LNCaP clone FGC (cell line): ENCODE data around the gene MATCAP1.
A peak's percentile ranks its signal among the peaks of the same experiment; 100 is the strongest.

Experiments used
- DNase-seq: peaks from one replicate; pipeline ENCODE4 v3.0.0-alpha.2; 2011; ENCODE audit warnings: low read depth
- H3K4me3 ChIP-seq: 2 replicates; pipeline ENCODE4 v1.5.1; 2011; ENCODE audit warnings: mild to moderate bottlenecking, low read depth, low read length, control low read depth
- TF ChIP-seq, protein P1 (sequence below): IDR thresholded peaks from 2 replicates; pipeline ENCODE4 v1.5.1; 2012; ENCODE audit warnings: mild to moderate bottlenecking; ENCODE audit not compliant: control insufficient read depth, insufficient read depth; ENCODE audit errors: extremely low read depth

Gene MATCAP1

DNA sequence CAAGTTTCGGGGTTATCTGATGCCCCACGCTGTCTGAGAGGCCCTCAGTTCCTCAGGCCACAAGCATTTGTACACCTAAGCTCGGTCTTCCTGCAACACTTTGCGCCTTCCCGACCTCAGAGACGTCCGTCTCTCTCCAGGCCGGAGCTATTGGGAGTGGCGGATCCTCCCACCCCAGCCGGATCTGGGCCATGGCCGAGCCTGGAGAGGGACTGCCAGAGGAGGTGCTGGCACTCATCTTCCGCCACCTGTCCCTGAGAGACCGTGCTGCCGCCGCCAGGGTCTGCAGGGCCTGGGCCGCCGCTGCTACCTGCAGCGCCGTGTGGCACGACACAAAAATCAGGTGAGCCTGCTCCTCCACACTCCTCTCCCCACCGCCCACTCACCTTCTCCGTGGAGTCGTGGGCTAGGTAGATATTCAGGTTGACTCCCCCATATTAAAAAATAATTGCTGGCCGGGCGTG lies 22.1 kb downstream of the MATCAP1 start:
- TF ChIP-seq, protein P1, sequence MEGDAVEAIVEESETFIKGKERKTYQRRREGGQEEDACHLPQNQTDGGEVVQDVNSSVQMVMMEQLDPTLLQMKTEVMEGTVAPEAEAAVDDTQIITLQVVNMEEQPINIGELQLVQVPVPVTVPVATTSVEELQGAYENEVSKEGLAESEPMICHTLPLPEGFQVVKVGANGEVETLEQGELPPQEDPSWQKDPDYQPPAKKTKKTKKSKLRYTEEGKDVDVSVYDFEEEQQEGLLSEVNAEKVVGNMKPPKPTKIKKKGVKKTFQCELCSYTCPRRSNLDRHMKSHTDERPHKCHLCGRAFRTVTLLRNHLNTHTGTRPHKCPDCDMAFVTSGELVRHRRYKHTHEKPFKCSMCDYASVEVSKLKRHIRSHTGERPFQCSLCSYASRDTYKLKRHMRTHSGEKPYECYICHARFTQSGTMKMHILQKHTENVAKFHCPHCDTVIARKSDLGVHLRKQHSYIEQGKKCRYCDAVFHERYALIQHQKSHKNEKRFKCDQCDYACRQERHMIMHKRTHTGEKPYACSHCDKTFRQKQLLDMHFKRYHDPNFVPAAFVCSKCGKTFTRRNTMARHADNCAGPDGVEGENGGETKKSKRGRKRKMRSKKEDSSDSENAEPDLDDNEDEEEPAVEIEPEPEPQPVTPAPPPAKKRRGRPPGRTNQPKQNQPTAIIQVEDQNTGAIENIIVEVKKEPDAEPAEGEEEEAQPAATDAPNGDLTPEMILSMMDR = no peak; the same call in 1 of the 2 replicates
- peak; percentile 69 for DNase-seq
- H3K4me3 ChIP-seq = peak overlapping the region; percentile 92

DNA sequence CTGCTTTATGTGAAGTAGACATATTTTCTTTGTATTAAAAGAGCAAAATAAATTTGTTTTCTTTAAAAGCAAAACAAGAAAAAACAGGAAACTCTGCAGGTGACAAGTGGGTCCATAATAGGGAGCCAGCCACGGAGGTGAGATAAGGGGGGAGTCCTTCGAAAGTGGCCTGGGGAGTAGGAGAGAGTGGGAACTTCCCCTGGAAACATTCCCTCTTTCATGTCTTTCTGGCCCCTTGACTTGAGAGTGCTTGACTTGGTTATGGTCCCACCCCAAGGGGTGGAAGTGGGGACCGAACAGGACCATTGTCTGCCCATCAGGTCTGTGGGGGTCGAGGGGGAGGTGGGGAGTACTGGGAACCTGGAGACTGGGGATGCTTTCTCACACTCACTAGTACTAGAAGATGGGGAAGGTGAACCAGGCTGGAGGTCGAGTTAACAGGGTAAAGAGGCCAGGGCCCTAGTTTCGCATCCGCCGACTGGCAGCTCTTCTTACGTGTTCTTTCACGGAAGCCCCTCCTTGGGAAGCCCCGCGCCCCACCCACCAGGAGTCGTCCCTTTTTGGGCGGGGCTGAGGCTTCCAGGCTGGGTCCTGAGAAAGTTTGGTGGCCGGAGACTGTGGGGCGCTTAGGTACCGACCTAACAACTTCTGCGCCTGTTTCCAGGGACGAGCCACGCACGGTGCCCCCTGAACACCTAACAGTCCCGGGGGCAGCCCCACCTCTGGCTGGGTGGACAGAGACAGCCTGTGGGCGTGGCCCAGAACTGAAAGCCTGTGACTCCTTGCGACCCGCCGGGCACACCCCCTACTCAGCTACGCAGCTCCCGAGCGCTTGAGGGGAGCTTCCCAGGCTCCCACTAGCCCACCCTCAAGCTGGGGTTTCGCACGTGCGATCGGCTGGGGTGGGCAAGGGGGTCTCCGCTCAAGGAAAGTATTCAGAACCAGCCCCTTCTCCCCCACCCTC lies 24.8 kb downstream of the MATCAP1 start:
- no peak for DNase-seq
- TF ChIP-seq, protein P1 = no peak

DNA sequence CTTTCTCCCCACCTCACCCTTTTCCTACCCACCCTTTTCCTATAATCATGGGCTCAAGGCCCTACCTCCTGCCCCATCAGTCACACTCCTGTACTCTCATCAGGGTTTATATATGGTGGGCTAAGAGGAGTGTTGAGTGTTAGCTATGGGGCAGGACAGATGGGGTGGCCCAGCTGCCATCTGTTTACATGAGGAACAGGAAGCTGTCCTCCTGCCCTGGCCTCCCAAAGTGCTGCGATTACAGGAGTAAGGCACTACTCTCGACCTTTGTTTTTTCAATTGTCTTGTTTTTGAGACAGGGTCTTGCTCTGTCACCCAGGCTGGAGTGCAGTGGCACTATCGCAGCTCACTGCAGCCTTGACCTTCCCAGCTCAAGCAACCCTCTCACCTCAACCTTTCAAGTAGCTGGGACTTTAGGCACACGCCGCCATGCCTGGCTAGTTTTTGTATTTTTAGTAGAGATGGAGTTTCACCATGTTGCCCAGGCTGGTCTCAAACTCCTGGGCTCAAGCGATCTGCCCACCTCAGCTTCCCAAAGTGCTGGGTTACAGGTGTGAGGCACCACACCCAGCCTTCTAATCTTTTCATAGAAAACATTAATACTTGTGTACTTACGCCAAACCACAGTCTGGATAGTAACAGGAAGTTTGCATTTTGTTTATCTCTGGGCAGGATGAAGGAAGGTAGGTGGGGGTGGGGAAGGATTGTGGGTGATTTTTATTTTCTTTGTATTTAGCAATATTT lies 25.7 kb downstream of the MATCAP1 start:
- peak overlapping the region; percentile 92 for H3K4me3 ChIP-seq
- no peak for DNase-seq
- TF ChIP-seq, protein P1 = no peak

More for the DNA sequence above, 24.8 kb downstream of the MATCAP1 start:
- peak overlapping the region; percentile 92 for H3K4me3 ChIP-seq

DNA sequence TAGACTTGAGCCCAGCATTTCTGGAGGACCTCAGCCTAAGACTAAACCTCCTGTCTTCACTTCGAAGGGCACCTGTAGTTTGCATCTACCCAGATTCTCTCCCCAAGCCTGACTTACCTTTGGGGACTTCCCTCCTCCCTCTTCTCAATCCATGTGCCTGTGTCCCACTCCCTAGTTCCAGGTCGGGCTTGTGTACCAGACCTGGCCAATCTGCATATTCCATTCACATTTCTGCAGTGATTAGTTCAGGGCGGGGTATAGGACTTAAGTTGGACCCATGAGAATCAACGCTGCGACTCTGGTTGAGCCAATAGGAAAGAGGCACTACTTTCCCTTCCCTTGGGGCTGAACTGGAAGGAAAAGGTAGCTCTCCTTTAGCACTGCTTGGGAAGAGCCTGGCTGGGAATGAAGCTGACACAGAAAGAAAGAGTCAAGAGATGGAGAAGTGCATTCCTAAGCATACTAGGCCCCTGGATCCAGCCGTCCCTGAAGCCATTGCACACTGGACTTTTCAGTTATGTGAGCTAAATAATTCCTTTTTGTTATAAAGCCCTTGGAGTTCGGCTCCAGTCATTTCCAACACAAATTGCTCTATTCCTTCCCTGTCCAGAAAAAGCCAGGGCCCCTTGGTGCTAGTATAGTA lies 26.5 kb downstream of the MATCAP1 start:
- DNase-seq = no peak
- TF ChIP-seq, protein P1 = no peak

DNA sequence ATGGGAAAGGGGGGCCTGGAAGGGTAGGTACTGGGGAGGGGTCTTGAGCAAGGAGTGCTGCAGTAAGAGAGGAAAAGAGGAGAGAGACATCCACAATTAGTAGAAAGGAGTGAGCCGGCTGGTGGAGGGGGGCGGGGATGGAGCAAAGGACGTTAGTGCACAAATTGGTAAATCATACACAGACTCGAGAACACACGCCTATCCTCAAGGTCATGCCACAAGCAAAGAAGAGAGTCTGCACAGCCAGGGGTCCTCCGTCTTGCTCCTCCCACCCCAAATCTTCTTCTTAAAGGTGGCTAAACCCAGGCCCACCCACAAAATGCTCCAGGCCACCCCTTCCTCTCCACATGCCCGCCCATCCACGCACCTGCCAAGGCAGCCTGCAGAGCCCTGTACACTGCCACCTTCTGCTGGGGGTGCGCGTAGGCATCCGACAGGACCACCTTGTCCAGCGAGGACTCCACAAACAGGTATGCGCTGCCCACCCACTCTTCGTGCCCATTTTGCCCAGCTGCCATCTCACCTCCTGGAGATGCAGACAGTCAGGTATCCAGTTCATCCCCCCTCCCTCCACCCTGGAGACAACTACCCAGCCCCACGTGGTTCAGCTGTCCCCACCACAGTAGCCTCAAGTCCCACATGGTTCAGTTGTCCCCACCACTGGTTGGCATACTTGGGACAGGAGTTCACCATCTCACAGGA lies 27.5 kb downstream of the MATCAP1 start:
- TF ChIP-seq, protein P1 = no peak
- no peak for DNase-seq
- H3K4me3 ChIP-seq = no peak overlapping the region

More for the DNA sequence above, 26.5 kb downstream of the MATCAP1 start:
- H3K4me3 ChIP-seq = no peak overlapping the region

DNA sequence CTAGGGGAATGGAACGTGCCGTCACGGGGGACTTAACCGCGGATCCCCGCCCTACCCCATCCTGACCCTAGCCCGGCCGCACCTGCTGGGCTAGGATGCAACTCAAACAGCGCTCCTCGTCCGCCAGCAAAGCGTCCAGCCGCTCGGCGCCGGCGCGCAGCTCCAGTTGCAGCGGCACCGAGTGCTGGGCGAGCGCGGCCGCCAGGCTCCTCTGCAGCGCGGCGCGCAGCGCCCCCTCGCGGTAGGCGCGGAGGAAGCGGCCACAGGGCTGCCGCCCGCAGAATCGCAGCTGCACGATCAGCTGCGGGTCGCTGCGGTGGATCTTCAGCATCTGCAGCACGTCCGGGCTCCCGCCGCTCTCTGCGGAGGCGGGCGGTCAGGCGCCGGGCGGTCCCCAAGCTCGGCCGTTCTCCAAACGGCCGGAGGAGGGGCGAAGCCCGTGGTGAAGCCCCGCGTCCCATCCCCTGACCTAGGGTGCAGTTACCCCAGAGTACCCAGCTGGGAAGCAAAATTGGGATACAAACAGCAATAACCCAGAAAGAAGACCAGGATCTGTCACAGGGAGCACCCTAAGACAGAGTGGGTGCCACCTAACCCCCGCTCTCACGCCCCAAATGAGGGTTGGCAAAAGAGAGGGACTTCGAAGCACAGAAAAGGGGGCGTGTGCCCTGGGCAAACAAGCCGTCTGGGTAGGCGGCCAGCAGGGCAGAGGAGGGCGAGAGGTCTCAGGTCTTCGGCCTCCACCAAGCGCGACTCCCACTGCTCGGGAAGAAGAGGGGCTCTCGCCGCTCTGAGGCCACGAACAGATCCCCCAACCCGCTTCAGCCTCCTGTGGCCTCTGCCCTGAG lies 28.2 kb downstream of the MATCAP1 start:
- DNase-seq = no peak
- TF ChIP-seq, protein P1 = peak; percentile 99
- peak overlapping the region; percentile 32 for H3K4me3 ChIP-seq
